Breast epithelium (tissue), 4 donors: Measurements from ENCODE around the gene CDC42SE1. TPM values are rescaled to one million over a fixed set of nuclear protein-coding genes. Genes with fewer than 3 reads are reported as not detected.

Experiments used
- DNase-seq, 2 donors: peaks; one replicate each; pipeline ENCODE4 v3.0.0-alpha.2; 2019; ENCODE audit warnings: low spot score in 2 of 2
- H3K27ac ChIP-seq, 2 donors: fragments of 200-600 bp; sonication (generic) in 1 of 2; one replicate each; pipeline ENCODE4 v1.5.1; 2016 to 2019; ENCODE audit warnings: mild to moderate bottlenecking in 1 of 2
- H3K27me3 ChIP-seq, 2 donors: fragments of 200-600 bp; sonication (generic) in 1 of 2; one replicate each; pipeline versions ENCODE4 v1.5.1 to v1.6.0; 2017 to 2019; ENCODE audit warnings: control low read depth in 1 of 2, mild to moderate bottlenecking in 1 of 2
- H3K36me3 ChIP-seq: fragments of 200-600 bp; one replicate; pipeline ENCODE4 v1.5.1; 2019
- H3K4me1 ChIP-seq, 2 donors: fragments of 200-600 bp; sonication (generic); one replicate each; pipeline ENCODE4 v1.5.1; 2016 to 2019; ENCODE audit warnings: control low read depth in 1 of 2
- H3K4me3 ChIP-seq, 3 donors: fragments of 200-600 bp; sonication (generic); 1 replicate in 2 of 3; 2 replicates in 1 of 3; pipeline ENCODE4 v1.5.1; 2016 to 2019; ENCODE audit warnings: mild to moderate bottlenecking in 3 of 3, moderate library complexity in 2 of 3
- H3K9me3 ChIP-seq, 2 donors: fragments of 200-600 bp; sonication (generic) in 1 of 2; one replicate each; pipeline ENCODE4 v1.5.1; 2016 to 2019; ENCODE audit warnings: control low read depth in 1 of 2
- CTCF ChIP-seq, 3 donors: fragments of 450-650 bp; IDR thresholded peaks; one replicate each; pipeline ENCODE4 v1.5.1; 2016 to 2017; ENCODE audit warnings: antibody characterized with exemption in 3 of 3, mild to moderate bottlenecking in 3 of 3, moderate library complexity in 3 of 3
- POLR2A ChIP-seq: fragments of 450-650 bp; IDR thresholded peaks from one replicate; pipeline ENCODE4 v1.6.1; 2016; ENCODE audit warnings: antibody characterized with exemption, mild to moderate bottlenecking, moderate library complexity
- POLR2AphosphoS5 ChIP-seq, 3 donors: sonication (generic); formaldehyde crosslinking; IDR thresholded peaks; one replicate each; pipeline ENCODE4 v1.6.1; 2017; ENCODE audit warnings: antibody characterized with exemption in 3 of 3
- intact Hi-C: fragments of 100-400 bp; cut with DNase I; formaldehyde crosslinking; loops from one replicate; pipeline ENCODE4 v1.15.1; 2023; ENCODE audit warnings: low total_unique reads
- total RNA-seq, 3 donors: library from RNA; depleted of rRNA; stranded (reverse); fragments of >200 nt; gene quantifications; one replicate each; pipeline ENCODE4 v1.1.0, GENCODE V29; 2016

Gene CDC42SE1
- total RNA-seq, 3 donors from 2014 or later: 49.4 to 130 (median 85.9) TPM

GRCh38 chr1:151035167-151035566 is 24.3 kb downstream of the CDC42SE1 start:
- no peaks in the 10 kb centered on the region for H3K9me3 ChIP-seq
- no peaks in the 10 kb centered on the region for H3K36me3 ChIP-seq
- H3K4me1 ChIP-seq: no peaks in the 10 kb centered on the region
- TF ChIP-seq CTCF (IDR thresholded peaks at IDR 0.05): no peak
- intact Hi-C loops: no loop called here
- H3K27me3 ChIP-seq: no peaks in the 10 kb centered on the region
- no peak for DNase-seq
- no peak overlapping the region for H3K4me3 ChIP-seq
- no peak overlapping the region for H3K27ac ChIP-seq

GRCh38 chr1:151032164-151032563 is 27.3 kb downstream of the CDC42SE1 start:
- Histone ChIP-seq H3K27ac (no peak overlapping the region), H3K9me3 (no peaks in the 10 kb centered on the region), H3K27me3 (no peaks in the 10 kb centered on the region), H3K4me3 (no peak overlapping the region), H3K36me3 (no peaks in the 10 kb centered on the region), H3K4me1 (no peaks in the 10 kb centered on the region)
- no peak for DNase-seq
- intact Hi-C loops: no loop called here
- TF ChIP-seq POLR2A: no peak
- TF ChIP-seq POLR2AphosphoS5 (IDR thresholded peaks at IDR 0.05): no peak
- no peak for TF ChIP-seq CTCF (IDR thresholded peaks at IDR 0.05)

GRCh38 chr1:151026460-151026859 is 33.0 kb downstream of the CDC42SE1 start:
- no peak overlapping the region for H3K27ac ChIP-seq
- DNase-seq: no peak
- H3K36me3 ChIP-seq: no peaks in the 10 kb centered on the region
- no peak overlapping the region for H3K4me3 ChIP-seq
- H3K27me3 ChIP-seq: no peaks in the 10 kb centered on the region
- H3K4me1 ChIP-seq: no peaks in the 10 kb centered on the region
- no peaks in the 10 kb centered on the region for H3K9me3 ChIP-seq
- intact Hi-C loops: loop anchor here (10.0 kb wide), 1 partner anchor 48 kb away; the partner anchor contains the start of gene GABPB2
- no peak for TF ChIP-seq POLR2AphosphoS5 (IDR thresholded peaks at IDR 0.05)
- TF ChIP-seq POLR2A: no peak
- no peak for TF ChIP-seq CTCF (IDR thresholded peaks at IDR 0.05)

GRCh38 chr1:151024540-151025146 is 34.8 kb downstream of the CDC42SE1 start:
- intact Hi-C loops: loop anchor here (10.0 kb wide), 1 partner anchor 50 kb away; the partner anchor contains the start of gene GABPB2
- peak; percentile 63 to 76 (median 67) for TF ChIP-seq CTCF (IDR thresholded peaks at IDR 0.05)
- TF ChIP-seq POLR2A: no peak
- DNase-seq: peak; percentile 61 to 68
- H3K27ac ChIP-seq: peak overlapping the region in 1 of 2 donors; percentile 21
- H3K4me1 ChIP-seq: no peaks in the 10 kb centered on the region
- no peaks in the 10 kb centered on the region for H3K27me3 ChIP-seq
- H3K9me3 ChIP-seq: no peaks in the 10 kb centered on the region
- H3K4me3 ChIP-seq: no peak overlapping the region
- H3K36me3 ChIP-seq: no peaks in the 10 kb centered on the region

- peaks cover 0 to 6% of the 10 kb centered on the region in 2 donors for H3K4me1 ChIP-seq
- DNase-seq: no peak
- intact Hi-C loops: no loop called here
- no peak overlapping the region for H3K4me3 ChIP-seq
- TF ChIP-seq POLR2AphosphoS5 (IDR thresholded peaks at IDR 0.05) (no peak), POLR2A (no peak), CTCF (IDR thresholded peaks at IDR 0.05) (no peak)
- H3K9me3 ChIP-seq: no peaks in the 10 kb centered on the region
- H3K36me3 ChIP-seq: no peaks in the 10 kb centered on the region
- H3K27me3 ChIP-seq: no peaks in the 10 kb centered on the region
- no peak overlapping the region for H3K27ac ChIP-seq
Measured at GRCh38 chr1:151013518-151013917, 45.9 kb downstream of the CDC42SE1 start.
